ENCODE results near the gene SHQ1. TPM values are rescaled to one million over a fixed set of nuclear protein-coding genes. Genes with fewer than 3 reads are reported as not detected.

SHQ1 gene
- total and polyA plus RNA-seq, 11 donors: 7.2 to 26.0 (median 19.9) TPM

GRCh38 chr3:72844436-72844993, 3.7 kb downstream of the SHQ1 start:
- no peak for DNase-seq
- Histone ChIP-seq H3K36me3 (peaks cover 0 to 46% (median 33%) of the 10 kb centered on the region in 9 donors), H3K27me3 (no peaks in the 10 kb centered on the region), H3K4me1 (peaks cover 7 to 46% (median 20%) of the 10 kb centered on the region in 12 donors), H3K9me3 (no peaks in the 10 kb centered on the region), H3K27ac (no peak overlapping the region), H3K4me3 (no peak overlapping the region)
- no peak for ATAC-seq
- 94 to 97% (median 96%) methylated on average over 1 of the region's 1 CpG for whole genome bisulfite sequencing, 4 donors
- intact Hi-C loops (cut with DNase I): loop anchor here in 1 of 10 donors (10.0 kb wide), 2 partner anchors 210 to 240 kb away; no protein-coding TSS in a partner anchor
- TF ChIP-seq CTCF (IDR thresholded peaks at IDR 0.05) (no peak), POLR2A (IDR thresholded peaks at IDR 0.05) (no peak)

GRCh38 chr3:72839057-72839456, 9.2 kb downstream of the SHQ1 start:
- no peak overlapping the region for H3K4me3 ChIP-seq
- no peak for TF ChIP-seq CTCF (IDR thresholded peaks at IDR 0.05)
- no peak for TF ChIP-seq POLR2A (IDR thresholded peaks at IDR 0.05)
- H3K27ac ChIP-seq: no peak overlapping the region
- peaks cover 0 to 11% (median 0%) of the 10 kb centered on the region in 12 donors for H3K4me1 ChIP-seq
- H3K27me3 ChIP-seq: no peaks in the 10 kb centered on the region
- ATAC-seq (no peak), DNase-seq (no peak)
- H3K9me3 ChIP-seq: no peaks in the 10 kb centered on the region
- intact Hi-C loops (cut with DNase I): no loop called here
- peaks cover 0 to 86% (median 59%) of the 10 kb centered on the region in 9 donors for H3K36me3 ChIP-seq
- 85 to 92% (median 88%) methylated on average over 3 of the region's 3 CpGs for WGBS, 4 donors

- peak in 3 of 12 donors; percentile 21 to 28 (median 27) for TF ChIP-seq CTCF (IDR thresholded peaks at IDR 0.05)
- no peak for TF ChIP-seq POLR2A (IDR thresholded peaks at IDR 0.05)
- Histone ChIP-seq H3K36me3 (peaks cover 0 to 87% (median 49%) of the 10 kb centered on the region in 9 donors), H3K9me3 (no peaks in the 10 kb centered on the region), H3K4me3 (no peak overlapping the region), H3K4me1 (peaks cover 0 to 11% (median 0%) of the 10 kb centered on the region in 12 donors), H3K27ac (peak overlapping the region in 3 of 12 donors; percentile 10 to 34 (median 13)), H3K27me3 (no peaks in the 10 kb centered on the region)
- 47 to 78% (median 60%) methylated on average over 3 of the region's 3 CpGs for WGBS, 4 donors
- intact Hi-C loops (cut with DNase I): no loop called here
- DNase-seq (peak; percentile 79 to 91 (median 83)), ATAC-seq (peak; percentile 97 to 99 (median 98))
Observed at GRCh38 chr3:72836923-72837322, 11.3 kb downstream of the SHQ1 start.

- WGBS, 4 donors: 90 to 100% (median 98%) methylated on average over 2 to 3 of the region's 3 CpGs
- Histone ChIP-seq H3K9me3 (no peaks in the 10 kb centered on the region), H3K27me3 (no peaks in the 10 kb centered on the region), H3K36me3 (peaks cover 0 to 87% (median 48%) of the 10 kb centered on the region in 9 donors), H3K27ac (peak overlapping the region in 3 of 12 donors; percentile 10 to 34 (median 13)), H3K4me1 (peaks cover 0 to 11% (median 0%) of the 10 kb centered on the region in 12 donors), H3K4me3 (no peak overlapping the region)
- no peak for ATAC-seq
- no peak for DNase-seq
- TF ChIP-seq POLR2A (IDR thresholded peaks at IDR 0.05) (no peak), CTCF (IDR thresholded peaks at IDR 0.05) (no peak)
- intact Hi-C loops (cut with DNase I): no loop called here
Observed at GRCh38 chr3:72836416-72836815, 11.8 kb downstream of the SHQ1 start.

All from heart left ventricle (tissue), 16 donors.